OCI-LY3 (cell line): ENCODE data around the gene NAA16.
A peak's percentile ranks its signal among the peaks of the same experiment; 100 is the strongest.

ENCODE experiments used
- H2AFZ ChIP-seq: fragments of 200-600, 300-600 bp; shearing (Covaris generic); 2 replicates; pipeline ENCODE4 v1.6.0; 2014; ENCODE audit warnings: antibody characterized with exemption, low read depth, low read length
- H3K27ac ChIP-seq: fragments of 200-600, 300-600 bp; sonication (generic); 2 replicates; pipeline ENCODE4 v1.5.1; 2014; ENCODE audit warnings: mild to moderate bottlenecking, low read length, moderate library complexity, mixed read lengths
- H3K27me3 ChIP-seq: fragments of 200-600, 300-600 bp; sonication (generic); 2 replicates; pipeline ENCODE4 v1.6.1; 2014; ENCODE audit warnings: low read depth, low read length, mixed read lengths
- H3K36me3 ChIP-seq: fragments of 200-600, 300-600 bp; sonication (generic); replicated peaks from 2 replicates; pipeline ENCODE3; 2014; ENCODE audit warnings: low read depth, low read length, mixed read lengths
- H3K4me1 ChIP-seq: fragments of 300-600, 200-600 bp; sonication (generic); 2 replicates; pipeline ENCODE4 v1.6.1; 2014; ENCODE audit warnings: low read length, mixed read lengths
- H3K4me2 ChIP-seq: fragments of 200-600, 300-600 bp; sonication (generic); 2 replicates; pipeline ENCODE4 v1.6.1; 2014; ENCODE audit warnings: low read length, mixed read lengths
- H3K4me3 ChIP-seq: fragments of 300-600, 200-600 bp; sonication (generic); 2 replicates; pipeline ENCODE4 v1.5.1; 2014; ENCODE audit warnings: antibody characterized with exemption, mild to moderate bottlenecking, low read length, moderate library complexity
- H3K79me2 ChIP-seq: fragments of 300-600, 200-600 bp; shearing (Covaris generic); 2 replicates; pipeline ENCODE4 v1.6.1; 2014; ENCODE audit warnings: mild to moderate bottlenecking, low read length, mixed read lengths
- H3K9ac ChIP-seq: fragments of 300-600, 200-600 bp; shearing (Covaris generic); 2 replicates; pipeline ENCODE4 v1.6.0; 2014; ENCODE audit warnings: mild to moderate bottlenecking, low read length, moderate library complexity
- H3K9me3 ChIP-seq: fragments of 200-600, 300-600 bp; shearing (Covaris generic); 2 replicates; pipeline ENCODE4 v1.6.1; 2014; ENCODE audit warnings: low read length, mixed read lengths; ENCODE audit not compliant: insufficient read depth
- H4K20me1 ChIP-seq: fragments of 200-600, 300-600 bp; sonication (generic); 2 replicates; pipeline ENCODE4 v1.6.1; 2016; ENCODE audit warnings: low read length, mixed read lengths; ENCODE audit not compliant: insufficient read depth
- CTCF ChIP-seq: fragments of 200-600, 300-600 bp; sonication (generic); IDR thresholded peaks from 2 replicates; pipeline ENCODE4 v1.5.1; 2014; ENCODE audit warnings: antibody characterized with exemption, low read length, low read depth
- EZH2phosphoT487 ChIP-seq: fragments of 200-600 bp; shearing (Covaris generic); IDR thresholded peaks from 2 replicates; pipeline ENCODE4 v1.6.1; 2018; ENCODE audit warnings: antibody characterized with exemption, mixed run types, low read depth

The NAA16 gene

GRCh38 chr13:41402691-41403511 lies 91.8 kb downstream of the NAA16 start:
- H3K9me3 ChIP-seq, result no peaks in the 10 kb centered on the region
- H3K9ac ChIP-seq, result no peak overlapping the region
- no peaks in the 10 kb centered on the region for H3K4me1 ChIP-seq
- no peak for TF ChIP-seq CTCF
- H2AFZ ChIP-seq, result peak overlapping the region; percentile 20; the same call in 1 of the 2 replicates
- H3K27ac ChIP-seq, result no peak overlapping the region
- no peaks in the 10 kb centered on the region for H3K36me3 ChIP-seq
- 0 out of 2 replicates have a peak, but pooled peaks cover 7% of the 10 kb centered on the region for H3K27me3 ChIP-seq
- no peaks in the 10 kb centered on the region for H3K79me2 ChIP-seq
- H3K4me3 ChIP-seq, result no peak overlapping the region
- H3K4me2 ChIP-seq, result no peak overlapping the region
- no peaks in the 10 kb centered on the region for H4K20me1 ChIP-seq

GRCh38 chr13:41403983-41404382 lies 92.9 kb downstream of the NAA16 start:
- H3K36me3 ChIP-seq, result no peaks in the 10 kb centered on the region
- H3K4me1 ChIP-seq, result no peaks in the 10 kb centered on the region
- H3K4me2 ChIP-seq, result no peak overlapping the region
- no peak overlapping the region for H2AFZ ChIP-seq
- H3K27me3 ChIP-seq, result peaks cover 10% of the 10 kb centered on the region; the same call in 1 of the 2 replicates
- no peaks in the 10 kb centered on the region for H4K20me1 ChIP-seq
- H3K27ac ChIP-seq, result no peak overlapping the region
- no peaks in the 10 kb centered on the region for H3K79me2 ChIP-seq
- H3K9ac ChIP-seq, result no peak overlapping the region
- no peaks in the 10 kb centered on the region for H3K9me3 ChIP-seq
- TF ChIP-seq CTCF (no peak), EZH2phosphoT487 (no peak)
- H3K4me3 ChIP-seq, result no peak overlapping the region

- Histone ChIP-seq H3K79me2 (no peaks in the 10 kb centered on the region), H3K4me1 (no peaks in the 10 kb centered on the region), H3K4me3 (no peak overlapping the region), H2AFZ (no peak overlapping the region), H3K36me3 (no peaks in the 10 kb centered on the region), H3K27me3 (peaks cover 10% of the 10 kb centered on the region; the same call in 1 of the 2 replicates), H4K20me1 (no peaks in the 10 kb centered on the region), H3K9ac (no peak overlapping the region), H3K9me3 (no peaks in the 10 kb centered on the region), H3K27ac (no peak overlapping the region), H3K4me2 (no peak overlapping the region)
- TF ChIP-seq EZH2phosphoT487 (no peak), CTCF (no peak)
These were observed 94.3 kb downstream of the NAA16 start for GRCh38 chr13:41405367-41405766.

GRCh38 chr13:41407380-41407779 lies 96.3 kb downstream of the NAA16 start:
- no peaks in the 10 kb centered on the region for H3K4me1 ChIP-seq
- no peaks in the 10 kb centered on the region for H3K79me2 ChIP-seq
- H3K27ac ChIP-seq, result no peak overlapping the region
- H3K9ac ChIP-seq, result no peak overlapping the region
- H3K27me3 ChIP-seq, result peaks cover 10% of the 10 kb centered on the region; the same call in 1 of the 2 replicates
- no peak overlapping the region for H3K4me2 ChIP-seq
- H3K9me3 ChIP-seq, result no peaks in the 10 kb centered on the region
- H3K4me3 ChIP-seq, result no peak overlapping the region
- no peaks in the 10 kb centered on the region for H4K20me1 ChIP-seq
- TF ChIP-seq CTCF, result no peak
- TF ChIP-seq EZH2phosphoT487, result no peak
- H3K36me3 ChIP-seq, result no peaks in the 10 kb centered on the region
- H2AFZ ChIP-seq, result no peak overlapping the region
